ENCODE data around the gene WDR45B. TPM values are rescaled to one million over a fixed set of nuclear protein-coding genes. Genes with fewer than 3 reads are reported as not detected.
"Not testable (repeated sequence)": the region's sequence is repeated elsewhere in the genome, so short reads cannot be mapped to it uniquely, and the experiment has no call there.

WDR45B gene
- total and polyA plus RNA-seq, 2 experiments from 2014 or later = 87.3 to 87.8 TPM

DNA sequence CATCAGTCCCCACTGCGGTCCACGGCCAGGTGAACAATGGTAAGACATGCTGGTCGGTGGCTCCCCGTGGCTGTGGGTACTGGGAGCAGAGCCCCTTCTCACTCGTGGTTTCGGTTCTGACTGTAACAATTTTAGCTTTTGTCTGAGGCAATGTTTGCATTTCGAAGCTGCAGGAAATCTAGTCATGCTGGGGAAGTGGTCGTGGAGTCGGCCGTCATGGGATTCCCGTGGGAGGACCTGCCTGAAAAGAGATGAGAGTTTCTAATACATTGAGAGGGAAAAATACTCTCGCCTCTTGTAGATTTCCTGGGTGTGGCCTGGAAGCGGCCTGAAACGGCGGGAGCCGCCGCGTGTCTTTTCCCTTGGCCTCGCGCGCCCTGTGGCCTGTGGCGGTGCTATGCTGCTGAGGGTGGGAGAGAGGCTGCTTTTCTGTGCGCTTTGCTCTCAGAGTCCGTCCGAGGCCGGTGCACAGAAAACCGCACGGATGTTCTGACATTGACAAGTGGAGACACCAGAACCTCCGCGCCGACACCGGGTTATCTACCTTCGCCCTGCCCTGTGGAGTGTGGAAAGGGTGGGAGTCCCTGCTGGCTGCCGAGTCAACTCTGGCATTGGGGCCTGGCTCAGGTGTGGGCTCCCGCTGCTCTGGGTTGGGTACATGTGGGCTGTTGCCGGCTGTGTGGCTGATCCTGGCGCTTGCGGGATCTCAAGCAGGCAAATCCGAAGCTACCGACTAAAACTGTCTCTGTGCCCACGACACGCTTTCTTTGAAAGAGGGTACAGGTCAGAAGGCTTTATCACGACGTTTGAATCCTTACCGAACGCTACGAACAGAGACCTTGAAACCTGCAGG, 60.8 kb downstream of the WDR45B start:
- peaks cover 7% of the 10 kb centered on the region; the same call in 1 of the 2 replicates for H3K4me1 ChIP-seq (ENCODE audit: insufficient read depth)
- 93 to 94% methylated on average over 46 to 47 of the region's 47 CpGs for WGBS, 2 experiments (ENCODE audit: low coverage in 1 of 2, low lambda C conversion rate in 2 of 2, missing lambda C conversion rate in 2 of 2)

DNA sequence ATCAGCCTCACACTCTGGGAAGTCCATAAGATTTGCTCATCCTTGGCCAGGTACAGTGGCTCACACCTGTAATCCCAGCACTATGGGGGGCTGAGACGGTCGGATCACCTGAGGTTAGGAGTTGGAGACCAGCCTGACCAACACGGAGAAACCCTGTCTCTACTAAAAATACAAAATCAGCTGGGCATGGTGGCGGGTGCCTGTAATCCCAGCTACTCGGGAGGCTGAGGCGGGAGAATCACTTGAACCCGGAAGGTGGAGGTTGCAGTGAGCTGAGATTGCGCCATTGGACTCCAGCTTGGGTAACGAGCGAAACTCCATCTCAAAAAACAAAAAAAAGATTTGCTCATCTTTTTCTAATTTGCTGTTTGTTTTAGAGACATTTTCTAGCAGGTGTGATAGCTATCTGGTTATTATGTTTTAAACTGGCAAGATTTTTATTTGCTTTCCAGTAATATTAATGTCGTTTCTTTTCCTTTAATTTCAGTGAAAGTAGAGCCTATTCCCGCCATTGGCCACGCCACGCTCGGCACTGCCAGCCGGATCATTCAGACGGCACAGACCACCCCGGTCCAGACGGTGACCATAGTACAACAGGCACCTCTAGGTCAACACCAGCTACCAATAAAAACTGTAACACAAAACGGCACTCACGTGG, 61.5 kb downstream of the WDR45B start:
- Histone ChIP-seq H3K4me1 (ENCODE audit: insufficient read depth) (peaks cover 7% of the 10 kb centered on the region; the same call in 1 of the 2 replicates), H3K79me2 (ENCODE audit: insufficient read depth) (peaks cover 21% of the 10 kb centered on the region; the same call in 1 of the 2 replicates), H3K4me2 (ENCODE audit: unreplicated experiment) (no peak overlapping the region), H3K27ac (no peak overlapping the region), H3K9me3 (ENCODE audit: low read depth) (no peaks in the 10 kb centered on the region), H3K36me3 (ENCODE audit: low read depth) (peaks cover 23% of the 10 kb centered on the region; the same call in 1 of the 2 replicates), H3K4me3 (no peak overlapping the region), H3K9me2 (ENCODE audit: insufficient read depth) (no peaks in the 10 kb centered on the region), H2AFZ (no peak overlapping the region), H4K20me1 (ENCODE audit: insufficient read depth) (no peaks in the 10 kb centered on the region), H3K27me3 (replicated peaks; ENCODE audit: insufficient read depth) (no peaks in the 10 kb centered on the region), H3F3A (ENCODE audit: insufficient read depth) (peaks cover 45% of the 10 kb centered on the region), H3K9ac (no peak overlapping the region)
- 87 to 89% methylated on average over 21 of the region's 21 CpGs for WGBS, 2 experiments (ENCODE audit: low coverage in 1 of 2, low lambda C conversion rate in 2 of 2, missing lambda C conversion rate in 2 of 2)
- in situ Hi-C loops (cut with MboI) = no loop called here
- no peak for DNase-seq
- TF ChIP-seq EZH2 (IDR thresholded peaks at IDR 0.05; ENCODE audit: insufficient read depth, poor library complexity, severe bottlenecking) = no peak
- no peak for TF ChIP-seq EZH2phosphoT487 (IDR thresholded peaks at IDR 0.05; ENCODE audit: insufficient read depth, low read depth)

More for the DNA sequence above, 60.8 kb downstream of the WDR45B start:
- Histone ChIP-seq H4K20me1 (ENCODE audit: insufficient read depth) (no peaks in the 10 kb centered on the region), H3K9me3 (ENCODE audit: low read depth) (no peaks in the 10 kb centered on the region), H3K4me3 (no peak overlapping the region), H3K9me2 (ENCODE audit: insufficient read depth) (no peaks in the 10 kb centered on the region), H3F3A (ENCODE audit: insufficient read depth) (peaks cover 46% of the 10 kb centered on the region), H2AFZ (no peak overlapping the region), H3K9ac (no peak overlapping the region), H3K4me2 (ENCODE audit: unreplicated experiment) (no peak overlapping the region), H3K27ac (no peak overlapping the region), H3K27me3 (replicated peaks; ENCODE audit: insufficient read depth) (no peaks in the 10 kb centered on the region), H3K36me3 (ENCODE audit: low read depth) (peaks cover 23% of the 10 kb centered on the region; the same call in 1 of the 2 replicates), H3K79me2 (ENCODE audit: insufficient read depth) (peaks cover 19% of the 10 kb centered on the region; the same call in 1 of the 2 replicates)
- no peak for DNase-seq
- TF ChIP-seq EZH2phosphoT487 (IDR thresholded peaks at IDR 0.05; ENCODE audit: insufficient read depth, low read depth) = no peak
- no peak for TF ChIP-seq EZH2 (IDR thresholded peaks at IDR 0.05; ENCODE audit: insufficient read depth, poor library complexity, severe bottlenecking)
- in situ Hi-C loops (cut with MboI) = no loop called here

DNA sequence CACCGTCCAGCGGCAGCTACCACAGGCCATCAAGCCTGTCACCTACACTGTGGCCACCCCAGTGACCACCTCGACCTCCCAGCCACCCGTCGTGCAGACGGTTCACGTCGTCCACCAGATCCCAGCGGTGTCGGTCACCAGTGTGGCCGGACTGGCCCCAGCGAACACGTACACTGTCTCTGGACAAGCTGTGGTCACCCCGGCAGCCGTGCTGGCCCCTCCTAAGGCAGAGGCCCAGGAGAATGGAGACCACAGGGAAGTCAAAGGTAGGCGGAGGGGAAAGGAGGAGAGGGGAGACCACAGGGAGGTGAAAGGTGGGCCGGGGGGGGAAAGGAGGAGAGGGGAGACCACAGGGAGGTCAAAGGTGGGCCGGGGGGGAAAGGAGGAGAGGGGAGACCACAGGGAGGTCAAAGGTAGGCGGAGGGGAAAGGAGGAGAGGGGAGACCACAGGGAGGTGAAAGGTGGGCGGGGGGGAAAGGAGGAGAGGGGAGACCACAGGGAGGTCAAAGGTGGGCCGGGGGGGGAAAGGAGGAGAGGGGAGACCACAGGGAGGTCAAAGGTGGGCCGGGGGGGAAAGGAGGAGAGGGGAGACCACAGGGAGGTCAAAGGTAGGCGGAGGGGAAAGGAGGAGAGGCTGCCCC, 62.2 kb downstream of the WDR45B start:
- H3K9me2 ChIP-seq (ENCODE audit: insufficient read depth); H3K27me3 ChIP-seq (replicated peaks; ENCODE audit: insufficient read depth); H3K4me1 ChIP-seq (ENCODE audit: insufficient read depth); H3K27ac ChIP-seq; in situ Hi-C loops (cut with MboI); DNase-seq; H3K9me3 ChIP-seq (ENCODE audit: low read depth); H4K20me1 ChIP-seq (ENCODE audit: insufficient read depth); H2AFZ ChIP-seq; H3K4me2 ChIP-seq (ENCODE audit: unreplicated experiment); H3K4me3 ChIP-seq; H3K9ac ChIP-seq: not testable (repeated sequence)
- Histone ChIP-seq H3K36me3 (ENCODE audit: low read depth) (peaks cover 23% of the 10 kb centered on the region; the same call in 1 of the 2 replicates), H3F3A (ENCODE audit: insufficient read depth) (peaks cover 47% of the 10 kb centered on the region), H3K79me2 (ENCODE audit: insufficient read depth) (peaks cover 21% of the 10 kb centered on the region)
- WGBS, 2 experiments (ENCODE audit: low coverage in 1 of 2, low lambda C conversion rate in 2 of 2, missing lambda C conversion rate in 2 of 2) = 93 to 95% methylated on average over 15 to 23 of the region's 23 CpGs

DNA sequence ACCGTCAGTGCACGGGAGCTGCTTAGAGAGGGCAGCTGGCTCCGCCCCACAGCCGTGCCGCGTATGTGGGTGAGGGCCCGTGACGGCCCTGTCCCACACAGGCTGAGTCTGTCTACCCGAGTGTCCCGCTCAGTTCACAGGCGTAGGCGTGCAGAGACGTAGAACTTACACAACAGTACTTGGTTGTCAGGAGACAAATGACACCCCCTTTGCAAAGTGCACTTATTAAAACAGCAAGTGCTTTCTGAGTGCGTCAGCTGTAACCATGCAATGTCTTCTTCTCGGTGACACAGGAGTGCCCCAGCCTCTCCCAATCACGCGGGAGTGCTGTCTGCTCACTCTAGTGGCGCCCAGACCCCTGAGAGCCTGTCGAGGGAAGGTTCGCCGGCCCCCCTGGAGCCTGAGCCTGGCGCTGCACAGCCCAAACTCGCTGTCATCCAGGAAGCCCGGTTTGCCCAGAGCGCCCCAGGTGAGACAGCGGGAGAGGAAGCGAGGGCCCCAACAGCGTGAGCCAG, 64.5 kb downstream of the WDR45B start:
- Histone ChIP-seq H3K9me3 (ENCODE audit: low read depth) (no peaks in the 10 kb centered on the region), H3K27ac (no peak overlapping the region), H4K20me1 (ENCODE audit: insufficient read depth) (no peaks in the 10 kb centered on the region), H3K4me1 (ENCODE audit: insufficient read depth) (peaks cover under 1% of the 10 kb centered on the region; the same call in 1 of the 2 replicates), H3F3A (ENCODE audit: insufficient read depth) (peaks cover 32% of the 10 kb centered on the region), H3K9me2 (ENCODE audit: insufficient read depth) (no peaks in the 10 kb centered on the region), H2AFZ (no peak overlapping the region), H3K27me3 (replicated peaks; ENCODE audit: insufficient read depth) (no peaks in the 10 kb centered on the region), H3K9ac (no peak overlapping the region), H3K4me2 (ENCODE audit: unreplicated experiment) (no peak overlapping the region), H3K4me3 (no peak overlapping the region), H3K79me2 (ENCODE audit: insufficient read depth) (peaks cover 26% of the 10 kb centered on the region), H3K36me3 (ENCODE audit: low read depth) (peaks cover 26% of the 10 kb centered on the region; the same call in 1 of the 2 replicates)
- TF ChIP-seq EZH2 (IDR thresholded peaks at IDR 0.05; ENCODE audit: insufficient read depth, poor library complexity, severe bottlenecking) (no peak), EZH2phosphoT487 (IDR thresholded peaks at IDR 0.05; ENCODE audit: insufficient read depth, low read depth) (no peak)
- no peak for DNase-seq
- in situ Hi-C loops (cut with MboI) = no loop called here
- 95 to 96% methylated on average over 27 to 28 of the region's 28 CpGs for WGBS, 2 experiments (ENCODE audit: low coverage in 1 of 2, low lambda C conversion rate in 2 of 2, missing lambda C conversion rate in 2 of 2)

Measured in GM23248 (cell line).